Dendritic cell treated with granulocyte-macrophage colony-stimulating factor and Interleukin-4, amounts not matched to agents 40 ng/mL and 50 ng/mL, for 4 days (primary cell): Measurements from ENCODE around the gene TXNRD2.
A peak's percentile ranks its signal among the peaks of the same experiment; 100 is the strongest.

Experiments used
- H3K27ac Mint-ChIP-seq: one replicate; pipeline ENCODE4 v1.8.0; 2022; ENCODE audit warnings: mild to moderate bottlenecking, mixed read lengths
- H3K27me3 Mint-ChIP-seq: one replicate; pipeline ENCODE4 v1.8.0; 2022; ENCODE audit warnings: mild to moderate bottlenecking, mixed read lengths
- H3K36me3 Mint-ChIP-seq: one replicate; pipeline ENCODE4 v1.8.0; 2022; ENCODE audit warnings: low read depth, mixed read lengths
- H3K4me1 Mint-ChIP-seq: one replicate; pipeline ENCODE4 v1.8.0; 2022; ENCODE audit warnings: low read depth, mixed read lengths
- H3K4me3 Mint-ChIP-seq: one replicate; pipeline ENCODE4 v1.8.0; 2022; ENCODE audit warnings: mild to moderate bottlenecking, moderate library complexity, mixed read lengths
- H3K9me3 Mint-ChIP-seq: one replicate; pipeline ENCODE4 v1.8.0; 2022; ENCODE audit warnings: mixed read lengths
- intact Hi-C: fragments of 100-400 bp; cut with micrococcal nuclease; formaldehyde crosslinking; loops from one replicate; pipeline ENCODE4 v1.15.0; 2022

The TXNRD2 gene

DNA sequence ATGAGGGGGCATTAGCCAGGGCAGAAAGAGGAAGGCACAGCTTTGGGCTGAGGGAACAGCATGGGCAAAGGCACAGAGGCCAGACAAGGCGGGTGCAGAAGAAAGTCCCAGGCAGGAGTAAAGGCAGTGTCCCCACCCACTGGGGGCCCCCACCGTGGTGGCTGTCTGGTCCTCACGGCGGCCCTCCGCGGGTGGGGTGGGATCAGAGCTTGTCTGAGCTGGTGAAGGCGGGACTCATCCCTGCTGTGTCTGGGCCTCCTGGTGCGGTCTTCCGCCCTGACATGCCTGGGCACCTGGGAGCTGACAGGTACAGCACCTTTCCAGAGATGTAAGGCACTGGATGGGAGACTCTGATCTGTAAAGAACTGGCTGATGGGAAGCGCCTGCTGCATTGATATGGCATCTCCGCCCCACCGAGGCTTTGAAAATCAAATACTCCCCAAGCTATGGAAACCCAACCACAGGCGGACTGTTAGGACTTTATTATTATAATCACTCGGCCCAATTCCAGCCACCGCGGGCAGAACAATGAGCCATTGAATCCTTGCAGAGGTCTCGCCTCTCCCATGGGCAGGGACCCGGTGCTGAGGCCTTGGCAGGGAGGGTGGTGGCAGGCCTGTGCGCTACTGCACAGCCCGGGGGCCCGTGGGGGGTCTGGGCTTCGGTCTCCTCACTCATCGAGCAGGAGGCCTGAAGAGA, 72.7 kb downstream of the TXNRD2 start:
- Mint-ChIP-seq H3K9me3 (no peaks in the 10 kb centered on the region), H3K36me3 (peaks cover 3% of the 10 kb centered on the region), H3K4me3 (no peak overlapping the region), H3K27me3 (no peaks in the 10 kb centered on the region), H3K4me1 (peaks cover 6% of the 10 kb centered on the region), H3K27ac (no peak overlapping the region)
- intact Hi-C loops = no loop called here

- H3K27ac Mint-ChIP-seq = no peak overlapping the region
- H3K36me3 Mint-ChIP-seq = no peaks in the 10 kb centered on the region
Measured at GRCh38 chr22:19868333-19868732, 73.3 kb downstream of the TXNRD2 start.

GRCh38 chr22:19867617-19868016, 74.0 kb downstream of the TXNRD2 start:
- Mint-ChIP-seq H3K36me3 (no peaks in the 10 kb centered on the region), H3K4me3 (no peak overlapping the region), H3K27me3 (no peaks in the 10 kb centered on the region), H3K27ac (no peak overlapping the region), H3K9me3 (no peaks in the 10 kb centered on the region), H3K4me1 (peaks cover 6% of the 10 kb centered on the region)
- intact Hi-C loops = no loop called here

More at GRCh38 chr22:19868333-19868732, 73.3 kb downstream of the TXNRD2 start:
- intact Hi-C loops = no loop called here
- no peaks in the 10 kb centered on the region for H3K27me3 Mint-ChIP-seq
- H3K4me1 Mint-ChIP-seq = peaks cover 6% of the 10 kb centered on the region
- no peaks in the 10 kb centered on the region for H3K9me3 Mint-ChIP-seq
- H3K4me3 Mint-ChIP-seq = no peak overlapping the region

- Mint-ChIP-seq H3K9me3 (no peaks in the 10 kb centered on the region), H3K27me3 (no peaks in the 10 kb centered on the region), H3K27ac (no peak overlapping the region), H3K4me3 (no peak overlapping the region), H3K36me3 (no peaks in the 10 kb centered on the region), H3K4me1 (peaks cover 6% of the 10 kb centered on the region)
- intact Hi-C loops = no loop called here
Measured at GRCh38 chr22:19866665-19867009, 75.0 kb downstream of the TXNRD2 start.

DNA sequence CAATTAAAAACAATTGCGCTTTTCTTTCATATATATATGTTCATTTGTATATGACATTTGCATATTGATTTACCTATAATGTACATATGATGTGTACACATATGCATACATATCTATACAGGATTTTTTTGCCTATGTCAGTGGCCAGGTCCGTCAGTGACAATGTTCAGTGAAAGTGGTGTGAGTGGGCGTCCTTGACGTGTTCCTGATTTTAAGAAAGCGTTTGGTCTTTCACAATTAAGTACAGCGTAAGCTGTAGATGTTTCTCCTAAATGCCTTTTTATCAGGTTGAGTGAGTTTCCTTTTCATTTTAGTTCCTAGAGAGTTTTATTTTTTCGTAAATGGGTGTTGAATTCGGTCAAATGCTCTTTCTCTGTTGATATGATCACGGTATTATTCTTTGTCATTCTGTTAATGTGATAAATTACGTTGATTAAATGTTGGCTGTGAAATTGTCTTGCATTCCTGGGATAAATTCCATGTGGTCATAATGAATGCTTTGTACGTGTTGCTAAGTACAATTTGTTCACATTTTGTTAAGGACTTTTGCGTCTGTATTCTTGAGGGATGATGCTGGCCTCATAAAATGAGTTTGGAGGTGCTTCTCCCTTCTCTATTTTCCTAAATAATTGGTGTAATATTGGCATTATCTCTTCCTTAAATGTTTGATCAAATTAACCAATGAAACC, 76.3 kb downstream of the TXNRD2 start:
- H3K4me3 Mint-ChIP-seq = no peak overlapping the region
- H3K27ac Mint-ChIP-seq = no peak overlapping the region
- H3K4me1 Mint-ChIP-seq = peaks cover 6% of the 10 kb centered on the region
- H3K9me3 Mint-ChIP-seq = no peaks in the 10 kb centered on the region
- no peaks in the 10 kb centered on the region for H3K36me3 Mint-ChIP-seq
- H3K27me3 Mint-ChIP-seq = no peaks in the 10 kb centered on the region
- intact Hi-C loops = no loop called here

- Mint-ChIP-seq H3K4me3 (no peak overlapping the region), H3K27ac (no peak overlapping the region), H3K27me3 (no peaks in the 10 kb centered on the region), H3K9me3 (no peaks in the 10 kb centered on the region), H3K36me3 (no peaks in the 10 kb centered on the region), H3K4me1 (peaks cover 6% of the 10 kb centered on the region)
- intact Hi-C loops = no loop called here
Measured at GRCh38 chr22:19864538-19865106, 77.0 kb downstream of the TXNRD2 start.

DNA sequence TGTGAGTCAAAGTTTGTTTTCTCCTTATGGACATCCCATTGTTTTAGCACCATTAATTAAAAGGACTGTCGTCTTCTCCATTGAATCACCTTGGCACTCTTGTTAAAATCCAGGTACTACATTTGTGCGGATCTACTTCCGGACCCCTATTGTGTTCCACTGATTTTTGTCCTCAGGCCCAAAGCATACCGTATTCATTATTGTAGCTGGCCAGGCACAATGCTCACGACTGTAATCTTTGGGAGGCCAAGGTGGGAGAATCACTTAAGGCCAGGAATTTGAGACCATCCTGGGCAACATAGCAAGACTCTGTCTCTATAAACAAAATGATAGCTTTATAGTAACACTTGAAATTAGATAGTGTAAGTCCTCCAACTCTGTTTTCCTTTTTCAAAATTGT, 78.0 kb downstream of the TXNRD2 start:
- intact Hi-C loops = no loop called here
- Mint-ChIP-seq H3K27ac (no peak overlapping the region), H3K4me3 (no peak overlapping the region)

DNA sequence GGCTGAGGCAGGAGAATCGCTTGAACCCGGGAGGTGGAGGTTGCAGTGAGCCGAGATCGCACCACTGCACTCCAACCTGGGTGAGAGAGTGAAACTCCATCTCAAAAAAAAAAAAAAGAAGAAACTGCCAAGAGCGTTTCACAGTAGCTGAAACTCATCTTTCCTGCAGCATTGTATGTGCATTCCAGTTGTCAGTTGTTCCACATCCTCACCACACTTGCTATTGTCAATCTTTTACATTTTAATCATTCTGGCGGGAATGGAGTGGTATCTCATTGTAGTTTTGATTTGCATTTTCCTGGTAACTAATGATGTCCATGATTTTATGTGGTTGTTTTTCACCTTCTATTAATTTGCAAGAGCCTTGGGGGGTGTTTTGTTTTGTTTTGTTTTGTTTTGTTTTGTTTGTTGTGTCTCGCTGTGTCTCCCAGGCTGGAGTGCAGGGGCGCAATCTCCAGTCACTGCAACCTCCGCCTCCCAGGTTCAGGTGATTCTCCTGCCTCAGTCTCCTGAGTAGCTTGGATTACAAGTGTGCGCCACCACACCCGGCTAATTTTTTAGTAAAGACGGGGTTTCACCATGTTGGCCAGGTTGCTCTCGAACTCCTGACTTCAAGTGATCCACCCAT, 78.9 kb downstream of the TXNRD2 start:
- H3K9me3 Mint-ChIP-seq = no peaks in the 10 kb centered on the region
- peaks cover 6% of the 10 kb centered on the region for H3K4me1 Mint-ChIP-seq
- H3K27me3 Mint-ChIP-seq = no peaks in the 10 kb centered on the region
- H3K27ac Mint-ChIP-seq = no peak overlapping the region
- H3K36me3 Mint-ChIP-seq = no peaks in the 10 kb centered on the region
- intact Hi-C loops = no loop called here
- H3K4me3 Mint-ChIP-seq = no peak overlapping the region

More for the DNA sequence above, 78.0 kb downstream of the TXNRD2 start:
- H3K4me1 Mint-ChIP-seq = peaks cover 6% of the 10 kb centered on the region
- H3K9me3 Mint-ChIP-seq = no peaks in the 10 kb centered on the region
- H3K27me3 Mint-ChIP-seq = no peaks in the 10 kb centered on the region
- no peaks in the 10 kb centered on the region for H3K36me3 Mint-ChIP-seq

GRCh38 chr22:19859861-19860510, 81.6 kb downstream of the TXNRD2 start:
- peaks cover 13% of the 10 kb centered on the region for H3K4me1 Mint-ChIP-seq
- H3K27ac Mint-ChIP-seq = no peak overlapping the region
- intact Hi-C loops = no loop called here

GRCh38 chr22:19857382-19857781, 84.2 kb downstream of the TXNRD2 start:
- peaks cover 33% of the 10 kb centered on the region for H3K4me1 Mint-ChIP-seq
- H3K27ac Mint-ChIP-seq = no peak overlapping the region
- intact Hi-C loops = no loop called here
- H3K27me3 Mint-ChIP-seq = no peaks in the 10 kb centered on the region
- no peak overlapping the region for H3K4me3 Mint-ChIP-seq
- H3K36me3 Mint-ChIP-seq = peaks cover 26% of the 10 kb centered on the region
- H3K9me3 Mint-ChIP-seq = no peaks in the 10 kb centered on the region

More at GRCh38 chr22:19859861-19860510, 81.6 kb downstream of the TXNRD2 start:
- no peaks in the 10 kb centered on the region for H3K27me3 Mint-ChIP-seq
- H3K36me3 Mint-ChIP-seq = peaks cover 4% of the 10 kb centered on the region
- no peaks in the 10 kb centered on the region for H3K9me3 Mint-ChIP-seq
- H3K4me3 Mint-ChIP-seq = no peak overlapping the region

- peak overlapping the region; percentile 96 for H3K27ac Mint-ChIP-seq
- H3K36me3 Mint-ChIP-seq = peaks cover 43% of the 10 kb centered on the region
- no peaks in the 10 kb centered on the region for H3K9me3 Mint-ChIP-seq
- H3K4me3 Mint-ChIP-seq = peak overlapping the region; percentile 93
- H3K27me3 Mint-ChIP-seq = no peaks in the 10 kb centered on the region
- H3K4me1 Mint-ChIP-seq = peaks cover 40% of the 10 kb centered on the region
- intact Hi-C loops = no loop called here
Measured at GRCh38 chr22:19855504-19856409, 85.9 kb downstream of the TXNRD2 start.

DNA sequence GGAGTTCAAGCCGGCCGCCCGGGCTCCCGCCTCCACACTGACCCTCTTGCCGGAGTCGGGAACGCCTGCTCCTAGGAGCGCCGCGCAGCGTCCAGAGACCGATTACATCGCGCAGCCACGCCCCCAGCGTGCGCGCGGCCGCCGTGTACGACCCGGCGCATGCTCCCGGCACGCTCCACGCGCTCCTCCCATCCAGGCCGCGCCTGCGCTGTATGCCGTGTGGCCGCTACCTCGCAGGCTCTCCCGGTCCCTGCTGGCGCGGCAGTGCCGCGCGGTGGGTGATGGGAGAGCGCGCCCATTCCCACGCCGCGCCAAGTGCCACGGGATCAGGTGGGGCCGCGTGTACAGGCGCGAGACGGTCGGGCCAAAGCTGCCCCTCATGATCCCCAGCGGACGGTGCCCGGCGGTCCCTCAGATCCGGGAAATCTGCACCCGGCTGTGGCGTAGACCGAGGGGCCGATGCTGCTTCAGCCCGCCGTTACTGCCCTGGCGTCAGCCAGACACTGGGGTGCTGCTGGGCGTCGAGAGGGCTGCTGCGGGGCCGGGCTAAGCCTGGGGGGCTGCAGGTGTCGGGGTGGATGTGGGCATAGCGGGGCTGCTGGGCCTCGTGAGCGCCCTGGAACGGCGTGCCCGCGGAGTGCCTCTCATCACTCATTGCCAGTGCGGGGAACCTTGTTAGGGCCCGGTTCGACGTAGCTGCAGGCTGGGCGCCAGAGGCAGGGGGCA, 86.7 kb downstream of the TXNRD2 start, which contains the start of the genes GNB1L and RTL10:
Gene GNB1L, minus strand, starts transcription at position 97 of the 726 bp plus-strand sequence. CDS start 33,519 bp downstream, outside the sequence.
Gene RTL10, minus strand, starts transcription at position 97 of the 726 bp plus-strand sequence. CDS start 2,613 bp downstream, outside the sequence.
- peak within 1 kb of the TSS; percentile 93 for H3K4me3 Mint-ChIP-seq
- peaks cover 42% of the 10 kb centered on the region for H3K4me1 Mint-ChIP-seq
- no peaks in the 10 kb centered on the region for H3K27me3 Mint-ChIP-seq
- H3K9me3 Mint-ChIP-seq = no peaks in the 10 kb centered on the region
- H3K36me3 Mint-ChIP-seq = peaks cover 51% of the 10 kb centered on the region
- intact Hi-C loops = no loop called here
- peak within 1 kb of the TSS; percentile 96 for H3K27ac Mint-ChIP-seq
